Activated CD4-positive, alpha-beta T cell treated with anti-CD3 and anti-CD28 coated beads, Interleukin-2, Interleukin-6, amounts not matched to agents 100 ng/mL and 50 ng/mL, durations not matched to agents 16 hours and 8 hours (primary cell): Measurements from ENCODE around the gene SOX12.
A peak's percentile ranks its signal among the peaks of the same experiment; 100 is the strongest.

Source experiments
- DNase-seq: peaks from one replicate; pipeline ENCODE4 v3.0.0-alpha.2; 2020

The SOX12 gene

GRCh38 chr20:325045-325888 lies at the start of gene SOX12:
TSS of gene SOX12 (plus strand) at chr20:325552. CDS start at chr20:325925, 373 bp downstream.
- peak; percentile 98 for DNase-seq

DNA sequence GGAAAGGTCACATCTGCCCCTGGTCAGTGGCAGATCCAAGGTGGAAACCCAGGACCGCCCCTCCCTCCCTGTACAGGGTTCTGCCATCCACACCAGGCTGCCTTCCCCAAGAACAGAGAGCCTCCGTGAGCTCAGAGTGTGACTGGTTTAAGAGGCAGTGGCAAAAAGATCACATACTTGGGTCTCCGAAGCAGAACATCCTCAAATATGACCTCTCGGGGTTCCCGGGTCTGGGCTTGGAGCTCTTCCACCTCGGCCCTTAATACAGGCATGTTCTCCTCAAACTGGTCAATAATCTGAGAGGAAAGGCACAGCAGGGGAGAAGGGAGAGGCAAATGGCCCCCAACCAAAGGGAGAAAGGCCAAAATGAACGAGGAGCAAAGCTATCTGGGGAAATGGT lies 49.6 kb upstream of the SOX12 start:
- DNase-seq, result no peak

DNA sequence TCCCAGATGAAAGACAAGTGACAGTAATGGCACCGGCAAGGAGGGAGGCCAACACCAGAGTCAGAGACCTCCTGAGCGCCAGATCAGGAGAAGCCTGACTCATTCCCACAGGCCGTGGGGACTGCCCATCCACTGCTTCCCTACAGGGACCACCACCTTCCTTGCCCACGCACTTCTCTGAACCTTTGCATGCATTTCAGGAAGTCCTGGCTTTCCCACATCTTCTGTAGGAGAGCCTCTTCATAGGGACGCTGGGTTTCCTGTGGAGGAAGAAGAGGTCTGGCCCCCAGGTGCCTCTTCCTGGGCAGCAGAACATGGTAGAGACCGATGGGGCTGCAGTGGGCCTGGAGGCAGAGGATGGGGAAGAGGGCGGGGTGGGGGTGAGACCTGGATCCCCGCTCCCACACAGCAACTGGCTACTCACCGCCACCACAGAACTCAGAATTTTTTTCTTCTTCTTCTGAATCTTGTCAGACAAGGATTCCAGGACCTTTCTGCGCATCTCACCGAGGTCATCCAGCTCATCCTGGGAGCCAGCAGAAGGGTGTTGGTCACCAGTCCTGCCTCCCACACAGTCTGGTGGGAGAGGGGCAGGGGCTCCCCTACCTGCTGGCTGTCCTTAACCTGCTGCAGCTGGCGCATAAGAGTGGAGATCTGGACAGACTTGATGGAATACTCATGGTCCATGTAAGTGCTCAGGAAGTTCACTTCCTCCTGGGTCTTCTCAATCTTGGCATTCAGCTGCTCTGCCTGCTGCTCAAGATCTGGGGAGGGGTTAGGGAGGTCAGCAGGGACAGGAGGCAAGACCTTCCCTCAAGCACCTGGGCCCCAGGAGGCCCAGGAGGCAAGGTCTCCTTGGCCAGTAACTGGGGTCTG lies 48.5 kb upstream of the SOX12 start:
- DNase-seq, result no peak

GRCh38 chr20:277496-277781 lies 47.9 kb upstream of the SOX12 start:
- no peak for DNase-seq

DNA sequence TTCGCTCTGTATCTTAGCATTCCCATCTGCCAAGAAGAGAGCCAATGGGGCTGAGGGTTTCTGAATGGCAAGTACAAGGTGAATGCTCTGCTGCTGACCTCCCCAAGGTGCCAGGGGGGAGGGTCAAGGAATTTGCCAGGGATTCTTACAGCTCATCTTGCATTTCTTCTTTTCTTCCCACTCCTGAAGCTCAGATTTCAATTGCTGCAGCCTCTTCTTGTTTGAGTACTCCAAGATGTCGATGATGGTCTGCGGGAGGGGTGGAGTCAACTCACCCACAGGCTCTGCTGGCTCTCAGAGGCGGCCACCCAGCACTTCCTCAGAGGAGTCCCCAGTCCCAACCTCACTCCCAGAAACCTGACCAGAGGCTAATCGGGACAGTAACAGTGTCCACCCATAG lies 47.2 kb upstream of the SOX12 start:
- DNase-seq, result no peak

GRCh38 chr20:278607-279571 lies 46.5 kb upstream of the SOX12 start:
- DNase-seq, result no peak

DNA sequence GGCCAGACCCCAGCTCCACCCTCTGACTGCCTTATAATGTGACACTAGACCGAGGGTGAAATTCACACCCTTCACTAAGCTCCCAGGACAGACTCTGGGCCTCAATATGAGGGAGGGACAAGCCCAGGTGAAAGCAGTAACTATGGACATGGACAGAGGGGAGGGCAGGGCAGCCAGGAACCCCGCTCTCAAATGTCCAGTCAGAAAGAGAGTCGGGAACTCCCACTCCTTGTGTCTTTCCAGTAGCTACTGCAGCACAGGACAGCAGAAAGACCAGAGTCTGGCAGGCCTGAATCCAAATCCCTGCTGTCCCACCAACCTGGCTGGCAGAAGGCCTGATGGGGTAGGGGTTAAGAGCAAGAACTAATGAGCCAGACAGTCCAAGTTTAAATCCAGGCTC lies 41.2 kb upstream of the SOX12 start:
- DNase-seq, result no peak

DNA sequence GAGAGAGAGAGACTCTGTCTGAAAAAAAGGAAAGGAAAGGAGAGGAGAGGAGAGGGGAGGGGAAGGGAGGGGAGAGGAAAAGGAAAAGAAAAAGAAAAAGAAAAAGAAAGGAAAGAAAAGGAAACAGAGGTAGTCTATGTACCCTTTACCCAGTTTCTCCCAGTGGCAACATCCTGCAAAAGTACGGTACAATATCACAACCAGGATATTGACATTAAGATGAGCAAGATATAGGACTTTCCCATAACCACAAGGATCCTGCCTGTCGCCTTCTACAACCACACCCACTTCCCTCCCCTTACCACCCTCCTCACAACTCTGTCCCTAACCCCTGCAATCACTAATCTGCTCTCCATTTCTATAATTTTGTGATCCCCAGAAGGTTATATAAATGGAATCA lies 38.8 kb upstream of the SOX12 start:
- no peak for DNase-seq

DNA sequence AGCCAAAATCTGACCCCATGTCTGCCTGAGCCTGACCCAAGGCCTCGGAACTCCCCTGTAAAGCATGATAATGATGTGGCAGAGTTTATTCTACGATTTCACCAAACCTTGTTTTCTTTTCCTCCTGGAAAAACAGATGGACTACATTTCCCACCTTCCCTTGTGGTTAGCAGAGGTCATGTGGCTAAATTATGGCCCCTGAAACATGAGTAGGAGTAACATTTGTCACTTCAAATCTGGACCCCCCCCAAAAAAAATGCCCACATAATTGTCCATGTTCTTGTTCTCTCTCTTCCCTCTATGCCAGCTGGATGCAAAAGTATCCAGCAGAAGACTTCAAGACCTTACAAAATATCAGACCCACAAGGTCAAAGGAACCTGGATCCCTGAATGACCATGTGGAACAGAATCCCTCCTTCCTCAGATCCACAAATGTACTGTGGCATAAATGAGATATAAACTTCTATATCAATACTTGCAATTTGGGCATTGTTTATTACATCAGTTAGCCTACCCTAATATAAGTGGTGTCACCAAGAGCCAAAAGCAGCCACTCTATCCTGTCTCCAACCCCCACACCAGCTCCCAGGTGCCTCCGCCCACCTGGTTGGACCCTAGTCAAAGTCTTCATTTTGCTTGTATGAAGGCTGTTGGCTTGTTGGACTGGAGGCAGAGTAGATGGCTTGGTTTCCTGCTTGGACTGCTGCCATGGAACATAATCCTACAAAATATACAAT lies 36.2 kb upstream of the SOX12 start:
- no peak for DNase-seq

- DNase-seq, result no peak
These were observed 35.7 kb upstream of the SOX12 start for GRCh38 chr20:289693-290083.

- DNase-seq, result peak; percentile 90
These were observed 35.1 kb upstream of the SOX12 start, which contains the start of gene C20orf96 for GRCh38 chr20:290084-290831. TSS of gene C20orf96 (minus strand) at chr20:290750. CDS start at chr20:290610, 140 bp downstream.

GRCh38 chr20:294602-295001 lies 30.8 kb upstream of the SOX12 start:
- DNase-seq, result no peak

DNA sequence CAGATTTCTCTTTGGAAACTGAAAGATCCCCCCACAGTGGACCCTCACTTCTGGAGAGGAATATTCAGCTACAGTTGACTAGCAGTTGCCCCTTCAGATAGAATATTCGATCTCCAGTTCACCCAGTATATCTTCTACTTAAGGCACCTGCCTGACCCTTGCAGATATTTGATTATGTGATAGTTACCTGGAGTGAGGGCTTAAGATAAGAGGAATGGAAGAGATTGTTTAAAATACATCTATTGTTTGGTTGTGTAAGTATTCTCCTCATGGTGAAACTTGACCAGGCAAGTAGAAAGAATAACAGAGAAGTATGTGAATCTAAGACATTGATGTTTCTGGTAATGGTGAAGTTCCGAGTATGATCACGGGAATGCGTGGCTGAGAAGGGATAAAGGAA lies 29.5 kb upstream of the SOX12 start:
- DNase-seq, result no peak

DNA sequence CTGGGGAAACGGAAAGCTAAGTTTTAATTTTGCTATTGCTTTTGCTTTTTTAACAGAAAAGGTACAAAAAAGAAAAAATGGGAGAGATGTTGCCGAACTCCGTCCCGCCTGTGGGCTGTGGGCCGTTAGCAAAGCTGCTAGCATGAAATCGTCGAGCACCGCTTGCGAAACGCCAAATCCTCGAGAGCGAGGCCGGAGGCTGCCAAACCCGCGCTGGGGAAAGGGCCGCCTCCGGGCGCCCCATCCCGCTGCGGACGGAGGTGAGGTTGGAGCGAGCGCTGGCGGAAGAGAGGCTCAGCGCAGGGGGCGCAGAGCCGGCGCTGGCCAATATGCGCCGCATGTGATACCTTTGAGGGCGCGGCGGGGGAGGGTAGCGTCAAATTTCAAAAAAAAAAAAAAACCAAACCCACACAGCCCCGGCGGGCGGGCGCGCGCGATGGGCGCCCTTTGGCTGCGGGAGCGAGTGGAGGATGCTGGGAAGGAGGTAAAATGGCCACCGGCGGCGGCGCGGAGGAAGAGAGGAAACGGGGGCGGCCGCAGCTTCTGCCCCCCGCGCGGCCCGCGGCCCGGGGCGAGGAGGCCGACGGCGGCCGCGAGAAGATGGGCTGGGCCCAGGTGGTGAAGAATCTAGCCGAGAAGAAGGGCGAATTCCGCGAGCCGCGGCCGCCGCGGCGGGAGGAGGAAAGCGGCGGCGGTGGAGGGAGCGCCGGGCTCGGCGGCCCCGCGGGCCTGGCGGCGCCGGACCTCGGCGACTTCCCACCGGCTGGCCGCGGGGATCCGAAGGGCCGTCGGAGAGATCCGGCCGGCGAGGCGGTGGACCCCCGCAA lies 28.0 kb upstream of the SOX12 start, which contains the start of gene ZCCHC3:
Gene ZCCHC3 (plus strand): TSS at position 473 of the 827 bp plus-strand sequence. CDS start 17 bp downstream, at position 490.
- DNase-seq, result peak; percentile 90

GRCh38 chr20:297925-298775 lies 27.2 kb upstream of the SOX12 start:
- peak; percentile 66 for DNase-seq

DNA sequence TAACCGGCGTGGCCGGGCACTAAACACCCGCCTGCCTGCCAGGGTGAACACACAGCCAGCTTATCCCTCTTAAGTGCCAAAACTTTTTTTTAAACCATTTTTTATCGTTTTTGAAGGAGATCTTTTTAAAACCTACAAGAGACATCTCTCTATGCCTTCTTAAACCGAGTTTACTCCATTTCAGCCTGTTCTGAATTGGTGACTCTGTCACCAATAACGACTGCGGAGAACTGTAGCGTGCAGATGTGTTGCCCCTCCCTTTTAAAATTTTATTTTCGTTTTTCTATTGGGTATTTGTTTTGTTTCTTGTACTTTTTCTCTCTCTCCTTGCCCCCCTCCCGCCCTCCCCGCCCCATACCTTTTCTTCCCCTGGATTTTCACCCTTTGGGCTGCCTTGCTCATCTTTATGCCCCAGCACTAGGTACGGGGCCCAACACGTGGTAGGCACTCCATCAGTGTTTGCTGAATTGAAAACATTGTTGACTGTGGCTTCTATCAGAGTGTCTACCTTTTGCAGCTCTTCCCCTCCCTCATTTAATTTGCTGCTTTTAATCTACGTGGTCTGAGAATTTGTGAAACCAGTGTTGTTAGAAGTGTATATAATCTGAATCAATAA lies 26.5 kb upstream of the SOX12 start:
- no peak for DNase-seq

DNA sequence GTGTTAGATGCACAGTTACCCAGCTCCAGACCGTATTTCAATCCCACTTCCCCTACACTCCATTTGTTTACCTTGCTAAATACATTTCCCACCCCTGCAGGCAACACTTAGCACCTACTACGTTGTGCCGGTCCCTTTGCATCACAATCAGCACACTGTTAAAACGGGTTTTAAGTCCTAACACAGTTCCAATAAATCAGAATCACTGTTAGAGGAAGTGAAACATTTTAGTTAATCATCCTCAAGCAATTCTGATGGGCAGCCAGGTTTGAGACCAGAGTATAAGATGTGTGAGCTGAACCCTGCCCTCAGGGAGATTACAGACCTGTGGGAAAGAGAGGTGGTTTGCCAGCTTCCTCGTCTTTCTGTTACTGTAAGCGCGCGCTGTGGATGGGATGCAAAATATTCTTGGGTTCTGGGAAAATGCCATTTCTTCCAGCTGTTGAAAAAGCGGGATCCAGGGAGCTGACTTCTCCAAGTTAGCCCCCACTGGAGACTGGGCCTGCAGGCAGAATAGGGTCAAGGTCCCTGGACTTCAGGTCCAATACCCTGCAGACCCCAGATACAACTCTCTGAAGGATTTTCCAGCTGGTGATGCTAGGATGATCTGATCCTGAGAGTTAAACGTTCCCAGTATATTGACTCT lies 24.9 kb upstream of the SOX12 start:
- no peak for DNase-seq
